H9 (cell line): Measurements from ENCODE around the gene LRMDA. TPM values are rescaled to one million over a fixed set of nuclear protein-coding genes. Genes with fewer than 3 reads are reported as not detected.

Source experiments
- DNase-seq: peaks from one replicate; pipeline ENCODE4 v3.0.0-alpha.2; 2017
- H2AFZ ChIP-seq: one replicate; pipeline ENCODE4 v1.6.1; 2013; ENCODE audit warnings: mild to moderate bottlenecking, low read length, control low read depth, moderate library complexity
- H2AK5ac ChIP-seq: 2 replicates; pipeline ENCODE4 v1.6.1; 2013; ENCODE audit warnings: low read length, control low read depth, mixed read lengths; ENCODE audit not compliant: insufficient read length
- H2BK120ac ChIP-seq: one replicate; pipeline ENCODE4 v1.6.1; 2013; ENCODE audit warnings: low read depth, mild to moderate bottlenecking, low read length, control low read depth, inconsistent platforms; ENCODE audit not compliant: poor library complexity, severe bottlenecking
- H2BK12ac ChIP-seq: 2 replicates; pipeline ENCODE4 v1.6.1; 2013; ENCODE audit warnings: low read length, control low read depth, mixed read lengths, low read depth; ENCODE audit not compliant: insufficient read length
- H2BK15ac ChIP-seq: 2 replicates; pipeline ENCODE4 v1.6.1; 2013; ENCODE audit warnings: low read depth, low read length, control low read depth
- H2BK20ac ChIP-seq: one replicate; pipeline ENCODE4 v1.6.1; 2013; ENCODE audit warnings: low read depth, mild to moderate bottlenecking, low read length, control low read depth, inconsistent platforms; ENCODE audit not compliant: poor library complexity, severe bottlenecking
- H2BK5ac ChIP-seq: 2 replicates; pipeline ENCODE4 v1.6.1; 2013; ENCODE audit warnings: low read length, control low read depth, mixed read lengths; ENCODE audit not compliant: insufficient read length
- H3K14ac ChIP-seq: 2 replicates; pipeline ENCODE4 v1.6.1; 2013; ENCODE audit warnings: low read length, control low read depth; ENCODE audit not compliant: insufficient read depth
- H3K18ac ChIP-seq: 2 replicates; pipeline ENCODE4 v1.6.1; 2013; ENCODE audit warnings: low read depth, mild to moderate bottlenecking, mixed read lengths, low read length, control low read depth; ENCODE audit not compliant: insufficient read length
- H3K23ac ChIP-seq: 2 replicates; pipeline ENCODE4 v1.6.1; 2013; ENCODE audit warnings: low read length, control low read depth, mixed read lengths, low read depth; ENCODE audit not compliant: insufficient read length
- H3K23me2 ChIP-seq: 2 replicates; pipeline ENCODE4 v1.6.1; 2013; ENCODE audit warnings: low read depth, mild to moderate bottlenecking, mixed read lengths, low read length, control low read depth; ENCODE audit not compliant: insufficient read length, poor library complexity, severe bottlenecking
- H3K27ac ChIP-seq: 2 replicates; pipeline ENCODE4 v1.5.1; 2013; ENCODE audit warnings: low read length, control low read depth, mixed read lengths, low read depth; ENCODE audit not compliant: insufficient read length
- H3K27me3 ChIP-seq: 2 replicates; pipeline ENCODE4 v1.6.1; 2013; ENCODE audit warnings: low read length, control low read depth, inconsistent platforms; ENCODE audit not compliant: insufficient read depth
- H3K4ac ChIP-seq: 2 replicates; pipeline ENCODE4 v1.6.1; 2013; ENCODE audit warnings: low read depth, mild to moderate bottlenecking, control low read depth, inconsistent platforms, low read length, moderate library complexity
- H3K4me1 ChIP-seq: 2 replicates; pipeline ENCODE4 v1.6.1; 2013; ENCODE audit warnings: low read length, control low read depth, inconsistent platforms; ENCODE audit not compliant: insufficient read depth
- H3K4me2 ChIP-seq: 2 replicates; pipeline ENCODE4 v1.6.1; 2013; ENCODE audit warnings: low read length, control low read depth, mixed read lengths; ENCODE audit not compliant: insufficient read length, insufficient read depth
- H3K56ac ChIP-seq: 2 replicates; pipeline ENCODE4 v1.6.1; 2013; ENCODE audit warnings: low read depth, mild to moderate bottlenecking, mixed read lengths, low read length, control low read depth; ENCODE audit not compliant: insufficient read length
- H3K79me1 ChIP-seq: 2 replicates; pipeline ENCODE4 v1.6.1; 2013; ENCODE audit warnings: low read depth, mild to moderate bottlenecking, moderate library complexity, low read length, control low read depth, inconsistent platforms; ENCODE audit not compliant: insufficient read depth, poor library complexity, severe bottlenecking
- H3K79me2 ChIP-seq: 2 replicates; pipeline ENCODE4 v1.6.1; 2013; ENCODE audit warnings: low read length, control low read depth, inconsistent platforms; ENCODE audit not compliant: insufficient read depth
- H3K9ac ChIP-seq: 2 replicates; pipeline ENCODE4 v1.6.1; 2013; ENCODE audit warnings: low read length, control low read depth, mixed read lengths; ENCODE audit not compliant: insufficient read length; ENCODE audit errors: extremely low read depth
- H3K9me3 ChIP-seq: one replicate; pipeline ENCODE4 v1.6.1; 2013; ENCODE audit warnings: low read depth, low read length, inconsistent platforms; ENCODE audit not compliant: control insufficient read depth
- H3T11ph ChIP-seq: one replicate; pipeline ENCODE4 v1.6.1; 2013; ENCODE audit warnings: mild to moderate bottlenecking, low read length, control low read depth, inconsistent platforms
- H4K20me1 ChIP-seq: one replicate; pipeline ENCODE4 v1.6.1; 2013; ENCODE audit not compliant: control insufficient read depth, insufficient read length, insufficient read depth
- H4K5ac ChIP-seq: 2 replicates; pipeline ENCODE4 v1.6.1; 2013; ENCODE audit warnings: low read depth, mild to moderate bottlenecking, mixed read lengths, low read length, control low read depth; ENCODE audit not compliant: insufficient read length
- H4K8ac ChIP-seq: replicated peaks from 2 replicates; pipeline ENCODE4 v1.6.1; 2013; ENCODE audit warnings: low read length, control low read depth, mixed read lengths, low read depth; ENCODE audit not compliant: insufficient read length
- H4K91ac ChIP-seq: 2 replicates; pipeline ENCODE4 v1.6.1; 2013; ENCODE audit warnings: low read depth, mild to moderate bottlenecking, moderate library complexity, mixed read lengths, low read length, control low read depth; ENCODE audit not compliant: insufficient read length
- H3K27ac Mint-ChIP-seq, 3 experiments: 2 replicates in 2 of 3; 3 replicates in 1 of 3; pipeline ENCODE4 v1.8.0; 2020 to 2021; ENCODE audit warnings: mixed read lengths in 3 of 3, mild to moderate bottlenecking in 1 of 3, moderate library complexity in 1 of 3
- H3K27me3 Mint-ChIP-seq: 2 replicates; pipeline ENCODE4 v1.8.0; 2021; ENCODE audit warnings: low read depth, mild to moderate bottlenecking, moderate library complexity, mixed read lengths
- H3K36me3 Mint-ChIP-seq, 3 experiments: 2 replicates in 2 of 3; 3 replicates in 1 of 3; pipeline ENCODE4 v1.8.0; 2020 to 2021; ENCODE audit warnings: low read depth in 3 of 3, mixed read lengths in 3 of 3; ENCODE audit not compliant: insufficient read depth in 1 of 3
- H3K4me1 Mint-ChIP-seq, 2 experiments: 2 replicates each; pipeline ENCODE4 v1.8.0; 2020; ENCODE audit warnings: mixed read lengths in 2 of 2
- H3K4me3 Mint-ChIP-seq, 2 experiments: 2 replicates in 1 of 2; 3 replicates in 1 of 2; pipeline ENCODE4 v1.8.0; 2020 to 2021; ENCODE audit warnings: mild to moderate bottlenecking in 2 of 2, mixed read lengths in 2 of 2, moderate library complexity in 1 of 2
- H3K9me3 Mint-ChIP-seq, 2 experiments: 2 replicates in 1 of 2; 3 replicates in 1 of 2; pipeline ENCODE4 v1.8.0; 2020; ENCODE audit warnings: mild to moderate bottlenecking in 2 of 2, mixed read lengths in 2 of 2, moderate library complexity in 1 of 2
- WGBS: extraction: QIAGEN DNeasy Blood & Tissue Kit; methylation state at CpG from one replicate; pipeline ENCODE4 v1.1.7; 2013; ENCODE audit warnings: missing lambda C conversion rate, low lambda C conversion rate, mixed read lengths; ENCODE audit not compliant: insufficient read length; ENCODE audit errors: extremely low coverage; 5-methylcytosine and 5-hydroxymethylcytosine counted together
- total RNA-seq: library from RNA; stranded (reverse); gene quantifications from 2 replicates; pipeline ENCODE4 v1.2.1, GENCODE V29; 2021
- TF ChIP-seq, protein P1 (sequence below): fragments of 200-600 bp; sonication (generic); conservative IDR thresholded peaks from 3 replicates; pipeline ENCODE4 v1.8.0; 2021; ENCODE audit warnings: antibody characterized with exemption, mild to moderate bottlenecking

The LRMDA gene
- total RNA-seq, 1 experiment from 2014 or later: 1.8 TPM

DNA sequence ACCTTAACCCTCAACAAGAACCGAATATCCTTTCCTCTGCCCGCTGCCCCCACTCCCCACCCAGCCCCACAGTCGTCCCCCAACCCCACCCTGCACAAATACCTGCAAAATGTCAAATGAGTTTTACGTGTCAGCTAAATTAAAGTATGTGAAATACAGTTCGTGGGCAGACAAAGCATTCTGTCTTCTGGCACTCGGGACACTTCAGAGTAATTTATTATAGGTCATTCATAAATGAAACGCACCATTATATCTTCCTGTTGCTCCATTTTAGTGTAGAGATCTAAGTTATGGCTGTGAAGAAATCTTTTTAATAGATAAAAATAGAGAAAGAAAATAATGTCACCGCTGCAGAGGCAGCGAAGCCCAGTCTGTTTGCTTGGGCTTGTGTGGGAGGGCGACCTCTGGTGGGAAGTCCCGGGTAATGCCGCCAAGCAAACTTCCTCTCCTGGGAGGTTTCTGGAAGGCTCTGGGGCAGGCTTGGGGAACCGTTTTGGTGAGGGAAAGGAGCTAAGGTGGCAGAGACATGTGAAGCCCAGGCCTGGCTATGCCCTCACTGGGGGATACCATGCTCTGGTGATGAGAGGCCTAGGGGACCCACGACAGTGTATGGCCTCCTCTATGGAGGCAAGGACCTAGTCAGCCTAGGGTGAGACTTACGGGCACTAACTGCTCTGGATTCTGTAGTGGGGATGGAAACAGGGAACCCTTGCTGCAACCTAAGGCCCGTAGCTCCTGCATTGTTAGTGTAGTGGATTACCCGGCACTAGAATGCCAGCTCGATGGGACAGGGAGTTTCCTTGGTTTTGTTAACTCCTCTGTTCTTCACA lies 604.9 kb downstream of the LRMDA start:
- Histone ChIP-seq H3K56ac (no peak overlapping the region), H3K79me1 (no peaks in the 10 kb centered on the region), H3K4me1 (peaks cover 2% of the 10 kb centered on the region; the same call in 1 of the 2 replicates), H3K18ac (no peak overlapping the region), H3K9ac (no peak overlapping the region), H3T11ph (no peak overlapping the region), H2BK20ac (no peak overlapping the region), H4K91ac (no peak overlapping the region), H2BK120ac (no peak overlapping the region), H2AK5ac (no peak overlapping the region), H3K4me2 (no peak overlapping the region), H3K27me3 (no peaks in the 10 kb centered on the region), H2BK15ac (no peak overlapping the region), H3K4ac (no peak overlapping the region), H4K20me1 (no peaks in the 10 kb centered on the region), H3K9me3 (no peaks in the 10 kb centered on the region), H3K23me2 (no peaks in the 10 kb centered on the region), H2AFZ (no peak overlapping the region), H3K14ac (no peak overlapping the region), H3K23ac (no peak overlapping the region), H4K5ac (no peak overlapping the region), H2BK12ac (no peak overlapping the region), H3K79me2 (no peaks in the 10 kb centered on the region), H3K27ac (no peak overlapping the region), H4K8ac (no peak overlapping the region), H2BK5ac (no peak overlapping the region)
- Mint-ChIP-seq H3K9me3 (peaks cover 11 to 13% of the 10 kb centered on the region in 2 experiments), H3K36me3 (peaks cover 4 to 12% (median 10%) of the 10 kb centered on the region in 3 experiments; a peak in 4 of 7 replicates), H3K27ac (no peak overlapping the region; a peak in 1 of 7 replicates), H3K4me3 (no peak overlapping the region), H3K4me1 (peaks cover 13 to 22% of the 10 kb centered on the region in 2 experiments), H3K27me3 (peaks cover 3% of the 10 kb centered on the region; the same call in 1 of the 2 replicates)
- WGBS: no CpG with 5 or more reads among the region's 18 CpGs
- peak; percentile 75 for DNase-seq
- TF ChIP-seq, protein P1, sequence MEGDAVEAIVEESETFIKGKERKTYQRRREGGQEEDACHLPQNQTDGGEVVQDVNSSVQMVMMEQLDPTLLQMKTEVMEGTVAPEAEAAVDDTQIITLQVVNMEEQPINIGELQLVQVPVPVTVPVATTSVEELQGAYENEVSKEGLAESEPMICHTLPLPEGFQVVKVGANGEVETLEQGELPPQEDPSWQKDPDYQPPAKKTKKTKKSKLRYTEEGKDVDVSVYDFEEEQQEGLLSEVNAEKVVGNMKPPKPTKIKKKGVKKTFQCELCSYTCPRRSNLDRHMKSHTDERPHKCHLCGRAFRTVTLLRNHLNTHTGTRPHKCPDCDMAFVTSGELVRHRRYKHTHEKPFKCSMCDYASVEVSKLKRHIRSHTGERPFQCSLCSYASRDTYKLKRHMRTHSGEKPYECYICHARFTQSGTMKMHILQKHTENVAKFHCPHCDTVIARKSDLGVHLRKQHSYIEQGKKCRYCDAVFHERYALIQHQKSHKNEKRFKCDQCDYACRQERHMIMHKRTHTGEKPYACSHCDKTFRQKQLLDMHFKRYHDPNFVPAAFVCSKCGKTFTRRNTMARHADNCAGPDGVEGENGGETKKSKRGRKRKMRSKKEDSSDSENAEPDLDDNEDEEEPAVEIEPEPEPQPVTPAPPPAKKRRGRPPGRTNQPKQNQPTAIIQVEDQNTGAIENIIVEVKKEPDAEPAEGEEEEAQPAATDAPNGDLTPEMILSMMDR: peak; percentile 91
